HG02840 (cell line): ENCODE measurements around the gene SH2D7.
"Not testable (repeated sequence)": the region's sequence is repeated elsewhere in the genome, so short reads cannot be mapped to it uniquely, and the experiment has no call there.

Source experiments
- ATAC-seq: cut with Tn5 transposase; IDR thresholded peaks from one replicate; pipeline ENCODE4 v1.9.1; 2021; ENCODE audit warnings: mild to moderate bottlenecking, moderate library complexity, moderate number of reproducible peaks; ENCODE audit not compliant: unreplicated experiment, low FRiP score

Gene SH2D7

DNA sequence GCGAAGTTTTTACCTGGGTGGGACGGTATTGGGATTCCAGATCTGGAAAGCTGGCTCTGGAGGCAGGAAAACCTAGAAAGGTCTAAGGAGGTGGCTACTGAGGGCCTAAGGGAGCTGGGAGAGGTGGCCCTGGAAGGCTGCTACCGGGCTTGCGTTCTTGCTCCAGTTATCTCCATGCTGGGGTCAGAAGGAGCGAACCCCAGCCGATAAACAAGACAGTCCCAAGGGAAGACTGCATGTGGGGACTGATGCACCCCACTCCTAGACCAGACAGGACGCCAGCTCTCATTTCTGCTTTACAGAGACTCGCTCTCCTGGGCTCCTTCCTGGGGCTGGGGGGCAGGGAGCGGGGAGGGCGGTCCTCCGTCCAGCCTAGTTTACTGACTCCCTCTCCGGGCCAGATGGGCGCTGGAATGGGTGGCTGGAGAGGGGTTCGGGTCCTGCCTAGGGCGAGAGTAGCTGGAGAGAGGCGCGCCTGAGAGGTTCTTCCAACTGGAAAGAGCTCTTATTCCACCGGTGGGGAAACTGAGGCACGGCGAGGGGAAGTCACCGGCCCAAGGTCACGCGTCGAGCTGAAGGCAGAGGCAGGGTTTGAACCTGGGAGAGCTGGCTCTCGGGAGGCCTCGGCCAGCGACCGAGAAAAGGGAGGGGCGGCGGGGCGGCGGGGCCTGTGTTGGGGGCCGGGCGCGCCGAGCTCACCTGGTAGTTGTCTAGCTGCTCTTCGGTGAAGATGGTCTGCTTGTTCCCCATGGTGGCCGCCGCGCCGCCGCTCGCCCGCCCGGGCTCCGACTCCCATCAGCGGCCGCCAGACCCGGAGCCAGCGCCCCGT, 38.3 kb downstream of the SH2D7 start:
- ATAC-seq, result peak; percentile 16

DNA sequence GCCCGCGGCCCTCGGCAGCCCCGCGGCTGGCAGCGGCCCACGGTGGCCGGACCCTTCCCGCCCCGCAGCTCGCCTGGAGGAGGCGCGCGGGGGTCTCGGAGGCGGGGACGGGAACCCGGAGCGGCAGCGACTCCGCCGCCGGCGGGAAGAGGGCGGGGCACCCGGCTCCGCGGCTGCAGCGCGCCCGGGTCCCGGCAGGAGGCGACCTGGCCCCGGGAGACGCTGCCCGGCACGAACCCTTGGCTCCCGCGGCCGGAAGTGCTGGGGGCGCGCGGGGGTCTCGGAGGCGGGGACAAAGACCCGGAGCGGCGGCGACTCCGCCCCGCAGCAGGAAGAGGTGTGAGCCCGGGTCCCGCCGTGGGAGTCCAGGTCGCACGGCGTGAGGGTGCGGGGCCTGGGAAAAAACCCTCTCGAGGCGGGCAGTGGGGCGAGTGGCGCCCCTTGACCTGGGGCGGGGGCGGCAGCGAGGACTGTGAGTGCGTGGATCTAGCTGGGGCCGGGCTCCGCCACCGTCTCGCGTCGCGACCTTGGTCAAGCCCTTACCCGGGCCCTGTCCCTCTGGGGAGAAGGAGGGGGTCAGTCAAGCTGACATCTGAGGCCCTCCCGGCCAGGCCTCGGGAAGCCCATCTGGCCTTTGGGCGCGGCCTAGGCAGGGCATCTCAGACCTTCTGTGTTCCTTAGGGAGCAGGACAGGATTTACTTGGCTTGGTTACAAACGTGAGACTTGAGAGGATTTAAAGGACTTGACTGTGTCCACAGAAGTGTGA, 39.1 kb downstream of the SH2D7 start, which contains the start of gene CIB2:
TSS of gene CIB2 (minus strand) at position 151 of the 767 bp plus-strand sequence. CDS start 230 bp downstream, outside the sequence.
- ATAC-seq, result peak; percentile 70

DNA sequence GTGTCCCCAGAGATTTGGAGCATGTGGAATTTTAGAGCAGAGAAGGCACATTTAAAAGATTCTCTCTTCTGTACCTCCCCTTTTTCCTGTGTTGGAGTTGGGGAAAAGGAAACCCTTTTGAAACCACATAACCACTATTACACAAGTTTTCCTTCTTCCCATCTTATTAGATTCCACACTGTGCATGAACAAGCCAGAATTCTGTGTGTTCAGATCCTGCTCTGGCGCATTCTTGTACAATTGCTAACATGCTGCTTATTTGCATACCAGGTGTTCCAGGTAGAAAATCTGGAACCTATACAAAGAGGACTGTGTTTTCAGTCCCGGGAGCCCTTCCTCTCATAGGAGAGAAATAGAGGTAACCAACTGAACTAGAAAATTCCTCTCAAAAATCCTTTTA, 41.4 kb downstream of the SH2D7 start:
- ATAC-seq, result no peak

DNA sequence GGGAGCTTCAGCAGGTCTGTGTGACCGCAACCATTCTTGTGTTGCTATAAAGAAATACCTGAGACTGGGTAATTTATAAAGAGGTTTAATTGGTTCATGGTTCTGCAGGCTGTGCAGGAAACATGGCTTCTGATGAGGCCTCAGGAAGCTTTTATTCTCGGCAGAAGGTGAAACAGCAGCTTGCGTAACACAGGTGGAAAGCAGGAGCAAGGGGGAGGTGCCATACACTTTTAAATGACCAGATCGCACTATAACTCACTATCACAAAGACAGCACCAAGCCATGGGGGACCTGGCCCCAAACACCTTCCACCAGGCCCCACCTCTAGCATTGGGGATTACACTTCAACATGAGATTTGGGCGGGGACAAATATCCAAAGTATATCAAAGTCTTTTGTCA, 47.2 kb downstream of the SH2D7 start:
- ATAC-seq, result no peak

DNA sequence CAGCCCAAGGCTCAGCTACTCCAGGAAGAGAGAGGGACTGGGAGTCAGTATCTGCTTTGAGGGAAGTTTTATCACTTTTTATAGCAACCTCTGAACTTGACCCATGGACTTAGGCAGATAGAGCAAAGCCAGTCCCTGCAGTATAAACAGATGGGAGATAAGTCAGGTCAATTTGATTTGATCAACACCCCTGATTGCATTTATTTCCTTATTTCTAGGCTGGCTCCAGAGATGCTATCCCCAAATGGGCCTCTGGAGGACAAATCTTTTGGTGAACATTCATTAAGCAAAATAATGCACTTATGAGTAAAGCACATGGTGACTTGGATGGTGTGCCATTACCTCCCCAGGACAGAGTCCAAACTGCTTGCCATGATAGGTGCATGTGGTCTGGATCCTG, 47.9 kb downstream of the SH2D7 start:
- ATAC-seq, result no peak

DNA sequence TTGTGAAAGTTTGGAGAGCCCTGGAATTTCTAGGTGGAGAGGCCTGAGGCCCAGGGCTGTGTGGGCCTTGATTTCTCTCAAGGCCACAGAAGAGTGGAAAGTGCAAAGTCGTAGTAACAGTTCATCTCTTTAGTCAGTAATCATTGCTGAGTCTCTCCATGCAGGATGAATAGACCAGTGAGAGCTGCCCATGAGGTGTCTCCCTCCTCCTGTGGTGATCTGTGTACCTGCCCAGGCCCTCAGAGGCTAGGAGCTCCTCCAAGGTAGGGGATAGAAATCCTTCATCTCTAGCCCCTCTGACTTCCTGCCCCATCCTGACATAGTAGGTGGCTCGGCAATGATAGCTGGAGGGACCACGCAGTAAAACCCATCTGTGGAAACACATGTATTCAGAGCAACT, 50.0 kb downstream of the SH2D7 start:
- no peak for ATAC-seq

DNA sequence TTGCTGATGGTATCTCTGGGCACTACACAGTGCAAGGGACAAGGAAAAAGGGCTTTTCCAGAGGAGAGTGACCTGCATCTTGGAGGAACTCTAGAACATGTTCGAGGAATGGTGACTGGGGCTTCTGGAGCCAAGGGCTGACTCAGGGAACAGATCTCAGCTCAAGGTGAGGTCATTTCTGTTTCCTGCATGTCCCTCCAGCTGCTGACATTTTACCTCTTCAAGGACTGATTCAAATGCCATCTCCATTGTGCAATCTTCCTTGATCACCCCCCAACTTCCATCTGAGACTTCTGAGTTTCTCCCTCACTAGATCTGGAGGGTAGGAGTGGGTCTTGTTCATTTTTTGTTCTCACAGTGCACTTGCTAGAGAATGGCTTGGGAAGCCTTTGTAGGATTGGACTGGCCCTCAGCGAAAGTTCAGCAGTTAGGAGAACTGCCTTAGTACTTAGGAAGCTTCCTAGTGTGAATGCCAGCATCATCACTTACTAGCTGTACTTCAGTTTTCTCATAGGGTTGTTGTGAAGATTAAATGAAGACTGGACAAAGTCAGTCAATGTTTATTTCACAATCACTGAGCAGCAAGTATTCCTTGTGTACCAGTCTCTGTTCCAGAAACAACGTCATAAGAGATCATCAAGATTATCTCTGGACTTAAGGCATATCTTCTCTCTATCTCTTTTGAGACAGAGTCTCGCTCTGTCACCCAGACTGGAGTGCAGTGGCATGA, 54.2 kb downstream of the SH2D7 start:
- ATAC-seq, result no peak

DNA sequence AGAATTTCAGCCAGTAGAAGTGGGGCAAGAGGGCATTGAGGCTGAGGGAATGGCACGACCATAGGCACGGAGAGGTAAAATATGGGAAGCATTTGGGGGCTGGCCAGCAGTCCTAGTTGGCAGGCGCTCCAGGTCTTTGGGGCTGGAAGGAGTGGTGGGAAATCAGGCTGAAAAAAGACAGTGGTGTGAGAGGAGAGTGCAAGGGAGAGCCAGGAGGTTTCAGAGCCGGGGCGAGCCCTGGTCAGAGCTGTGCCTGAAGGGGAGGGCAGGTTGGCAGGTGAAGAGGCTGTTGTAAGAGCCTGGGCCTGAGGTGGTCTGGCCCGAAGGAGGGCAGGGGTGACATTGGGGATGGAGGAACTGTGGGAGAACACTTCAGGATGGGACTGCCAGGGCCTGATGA, 55.2 kb downstream of the SH2D7 start:
- no peak for ATAC-seq

DNA sequence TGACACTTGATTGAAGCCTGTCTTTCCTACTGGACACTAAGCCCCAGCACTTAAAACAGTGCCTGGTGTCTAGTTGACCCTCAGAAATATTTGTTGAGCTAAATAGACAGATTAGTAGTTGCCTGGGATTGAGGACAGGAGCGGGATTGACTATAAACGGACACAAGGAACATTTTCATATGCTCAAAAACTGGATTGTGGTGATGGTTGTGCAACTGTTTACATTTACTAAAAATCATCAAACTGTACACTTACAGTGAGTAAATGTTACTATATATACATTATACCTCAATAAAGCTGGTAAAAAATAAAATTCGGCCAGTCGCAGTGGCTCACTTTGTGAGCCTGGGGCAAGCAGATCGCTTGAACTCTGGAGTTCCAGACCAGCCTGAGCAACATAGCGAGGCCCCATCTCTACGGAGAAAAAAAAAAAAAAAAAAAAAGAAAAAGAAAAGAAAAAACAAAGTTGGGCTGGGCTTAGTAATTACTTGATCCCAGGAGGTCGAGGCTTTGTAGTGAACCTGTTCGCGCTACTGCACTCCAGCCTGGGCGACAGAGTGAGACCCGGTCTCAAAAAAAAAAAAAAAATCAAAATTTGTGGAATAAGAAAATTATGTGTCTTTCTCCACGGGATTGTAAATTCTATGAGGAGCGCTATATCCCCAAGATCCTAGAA, 56.2 kb downstream of the SH2D7 start:
- no peak for ATAC-seq

DNA sequence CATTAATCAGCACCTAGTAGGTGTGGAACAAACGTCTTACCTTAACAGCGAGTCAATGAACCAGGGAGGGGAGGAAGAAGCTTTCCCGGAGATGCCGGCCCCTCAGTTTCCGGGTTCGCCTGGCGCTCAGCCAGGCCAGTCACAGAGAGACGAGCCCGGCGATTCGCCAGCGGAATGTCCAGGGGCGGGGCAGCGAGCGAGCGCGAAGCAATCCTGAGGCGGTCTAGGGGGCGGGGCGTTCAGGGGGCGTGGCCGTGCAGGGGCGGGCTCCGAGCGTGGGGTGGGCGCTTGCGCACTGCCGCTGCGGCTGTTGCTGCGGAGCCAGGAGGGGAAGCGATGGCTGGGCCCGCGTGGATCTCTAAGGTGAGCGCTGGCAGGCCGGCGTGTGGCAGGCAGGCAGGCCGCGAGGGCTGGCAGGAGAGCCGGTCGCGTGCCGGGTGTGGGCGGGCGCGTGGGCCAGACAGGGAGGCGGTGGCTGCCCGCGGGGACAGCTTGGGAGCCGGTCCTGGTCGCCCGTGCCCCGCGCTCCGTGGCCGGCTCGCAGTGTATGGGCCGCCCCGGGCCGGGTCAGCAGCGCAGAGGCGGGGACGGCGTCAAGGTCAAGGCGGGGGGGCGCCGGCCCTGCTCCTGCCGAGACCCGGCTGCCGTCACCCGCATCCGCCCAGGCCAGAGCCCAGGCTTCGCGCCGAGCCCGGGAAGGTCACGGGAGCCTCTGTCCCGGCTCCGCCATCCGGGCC, 56.9 kb downstream of the SH2D7 start, which contains the start of gene IDH3A:
TSS of gene IDH3A (plus strand) at position 295 of the 737 bp plus-strand sequence. CDS start at position 337, 42 bp downstream.
- ATAC-seq, result peak; percentile 80

DNA sequence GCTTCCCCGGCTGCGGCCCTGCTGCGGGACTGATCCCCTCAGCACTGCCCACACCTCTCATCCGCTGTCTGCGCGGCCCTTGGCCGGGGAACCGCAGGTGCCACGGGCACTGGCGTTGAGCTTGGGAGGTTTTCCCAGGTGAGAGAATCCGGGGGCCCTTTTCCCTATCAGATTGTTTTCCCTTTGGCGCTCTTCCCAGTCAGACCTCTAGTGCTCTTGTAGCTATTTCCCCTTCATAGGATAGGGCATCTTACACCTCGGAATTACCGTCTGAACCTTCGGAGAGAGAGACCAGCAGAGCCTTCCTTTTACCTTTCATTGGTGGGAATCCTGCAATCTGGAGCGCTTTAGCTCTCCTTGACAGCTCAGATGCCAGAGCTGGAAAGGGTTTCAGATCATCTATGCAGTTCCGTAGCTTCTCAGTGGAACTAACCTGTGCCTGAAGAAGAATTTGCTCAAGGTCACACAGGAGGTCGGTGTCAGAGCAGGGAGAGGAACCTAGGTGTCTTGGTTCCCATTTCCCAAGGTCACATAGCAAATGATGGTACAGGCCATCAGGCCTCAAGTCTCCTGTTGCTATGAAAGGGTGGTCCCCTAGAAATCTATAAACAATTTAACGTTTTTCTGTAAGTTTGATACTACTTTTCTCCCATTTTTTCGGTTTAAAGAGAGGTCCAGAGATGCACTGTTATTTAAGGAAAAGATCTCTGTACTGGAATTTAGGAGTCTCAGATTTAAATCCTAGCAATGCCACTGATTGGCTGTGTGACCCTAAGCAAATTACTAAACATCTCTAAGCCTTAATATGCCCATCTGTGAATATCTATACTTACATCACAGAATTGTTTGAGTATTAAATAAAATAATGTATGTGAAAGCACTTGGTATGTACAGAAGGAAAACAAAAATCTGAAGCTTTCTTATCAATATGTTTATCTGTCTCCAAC, 57.7 kb downstream of the SH2D7 start:
- ATAC-seq, result no peak

DNA sequence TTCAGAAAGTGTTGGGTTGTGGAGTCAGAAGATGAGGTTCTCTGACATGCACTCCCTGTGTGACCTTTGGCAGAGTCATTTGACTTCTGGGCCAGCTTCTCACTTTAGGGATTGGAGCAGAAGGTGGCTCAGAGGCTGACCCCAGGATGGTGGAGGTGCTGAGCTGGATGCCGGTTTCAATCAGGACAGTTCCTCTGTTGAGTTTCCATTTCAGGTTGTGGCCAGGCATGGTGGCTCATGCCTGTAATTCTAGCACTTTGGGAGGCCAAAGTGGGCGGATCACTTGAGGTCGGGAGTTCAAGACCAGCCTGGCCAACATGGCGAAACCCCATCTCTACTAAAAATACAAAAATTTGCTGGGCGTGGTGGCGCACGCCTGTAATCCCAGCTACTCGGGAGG, 58.7 kb downstream of the SH2D7 start:
- not testable (repeated sequence) for ATAC-seq
